ENCODE measurements around the gene VOPP1. TPM values are rescaled to one million over a fixed set of nuclear protein-coding genes. Genes with fewer than 3 reads are reported as not detected.
"Not testable (repeated sequence)": the region's sequence is repeated elsewhere in the genome, so short reads cannot be mapped to it uniquely, and the experiment has no call there.

Gene VOPP1
- total RNA-seq = 10 to 100 TPM; 28.2 to 42.6 (median 40.8) TPM

- Histone ChIP-seq H3K36me3 (no peaks in the 10 kb centered on the region), H3K4me1 (peaks cover 0 to 4% of the 10 kb centered on the region in 2 donors), H3K27me3 (no peaks in the 10 kb centered on the region), H3K4me3 (peak within 1 kb of the TSS; percentile 85 to 97 (median 94)), H3K9me3 (no peaks in the 10 kb centered on the region), H3K27ac (peak within 1 kb of the TSS; percentile 70 to 93)
- intact Hi-C loops (cut with DNase I; ENCODE audit: low total_unique reads) = no loop called here
- no peak for DNase-seq (ENCODE audit: low spot score in 2 of 2)
- no peak for TF ChIP-seq POLR2A (IDR thresholded peaks at IDR 0.05)
- no peak for TF ChIP-seq POLR2AphosphoS5 (IDR thresholded peaks at IDR 0.05)
- TF ChIP-seq CTCF (IDR thresholded peaks at IDR 0.05) = no peak
Observed at GRCh38 chr7:55572378-55573233, at the start of gene VOPP1. TSS of gene VOPP1 (minus strand) at chr7:55572502. CDS start at chr7:55572324, 178 bp downstream.

- H3K27me3 ChIP-seq = no peaks in the 10 kb centered on the region
- no peaks in the 10 kb centered on the region for H3K36me3 ChIP-seq
- peaks cover 0 to 15% of the 10 kb centered on the region in 2 donors for H3K9me3 ChIP-seq
- TF ChIP-seq POLR2A (IDR thresholded peaks at IDR 0.05) (no peak), POLR2AphosphoS5 (IDR thresholded peaks at IDR 0.05) (no peak), CTCF (IDR thresholded peaks at IDR 0.05) (no peak)
- no peak for DNase-seq (ENCODE audit: low spot score in 2 of 2)
- no peak overlapping the region for H3K27ac ChIP-seq
- H3K4me1 ChIP-seq = no peaks in the 10 kb centered on the region
- H3K4me3 ChIP-seq = no peak overlapping the region
- intact Hi-C loops (cut with DNase I; ENCODE audit: low total_unique reads) = no loop called here
Observed at GRCh38 chr7:55618913-55619312, 46.6 kb upstream of the VOPP1 start.

GRCh38 chr7:55614365-55615064 lies 42.2 kb upstream of the VOPP1 start:
- H3K27me3 ChIP-seq; H3K4me3 ChIP-seq; H3K4me1 ChIP-seq; DNase-seq (ENCODE audit: low spot score in 2 of 2); H3K36me3 ChIP-seq; intact Hi-C loops (cut with DNase I; ENCODE audit: low total_unique reads); H3K27ac ChIP-seq: not testable (repeated sequence)
- peaks cover 0 to 15% of the 10 kb centered on the region in 2 donors for H3K9me3 ChIP-seq

GRCh38 chr7:55609726-55610125 lies 37.4 kb upstream of the VOPP1 start:
- H3K4me1 ChIP-seq; H3K4me3 ChIP-seq; DNase-seq (ENCODE audit: low spot score in 2 of 2); intact Hi-C loops (cut with DNase I; ENCODE audit: low total_unique reads); H3K27me3 ChIP-seq; H3K36me3 ChIP-seq; H3K27ac ChIP-seq: not testable (repeated sequence)
- H3K9me3 ChIP-seq = peaks cover 3 to 11% of the 10 kb centered on the region in 2 donors

GRCh38 chr7:55605661-55606060 lies 33.4 kb upstream of the VOPP1 start:
- DNase-seq (ENCODE audit: low spot score in 2 of 2); intact Hi-C loops (cut with DNase I; ENCODE audit: low total_unique reads); H3K4me3 ChIP-seq; H3K27me3 ChIP-seq; H3K36me3 ChIP-seq; H3K27ac ChIP-seq; H3K4me1 ChIP-seq: not testable (repeated sequence)
- H3K9me3 ChIP-seq = peaks cover 3 to 11% of the 10 kb centered on the region in 2 donors

GRCh38 chr7:55597944-55598499 lies 25.7 kb upstream of the VOPP1 start:
- intact Hi-C loops (cut with DNase I; ENCODE audit: low total_unique reads); H3K36me3 ChIP-seq; DNase-seq (ENCODE audit: low spot score in 2 of 2); H3K27ac ChIP-seq; H3K4me1 ChIP-seq; H3K9me3 ChIP-seq; H3K4me3 ChIP-seq; H3K27me3 ChIP-seq: not testable (repeated sequence)
- TF ChIP-seq CTCF (IDR thresholded peaks at IDR 0.05) = peak in 1 of 3 donors; percentile 23

- H3K36me3 ChIP-seq; H3K27ac ChIP-seq; H3K27me3 ChIP-seq; H3K4me1 ChIP-seq; DNase-seq (ENCODE audit: low spot score in 2 of 2); intact Hi-C loops (cut with DNase I; ENCODE audit: low total_unique reads); H3K4me3 ChIP-seq; H3K9me3 ChIP-seq: not testable (repeated sequence)
Observed at GRCh38 chr7:55597214-55597739, 25.0 kb upstream of the VOPP1 start.
